GM18867 (cell line): ENCODE data around the gene TLR3.

Experiments
- ATAC-seq: cut with Tn5 transposase; IDR thresholded peaks from one replicate; pipeline ENCODE4 v1.9.1; 2021; ENCODE audit warnings: mild to moderate bottlenecking, moderate library complexity; ENCODE audit not compliant: unreplicated experiment

TLR3 gene

GRCh38 chr4:186104114-186104889 lies 35.3 kb downstream of the TLR3 start, which contains the start of gene FAM149A:
FAM149A (plus strand) TSS chr4:186104704.
- ATAC-seq: peak; percentile 86

DNA sequence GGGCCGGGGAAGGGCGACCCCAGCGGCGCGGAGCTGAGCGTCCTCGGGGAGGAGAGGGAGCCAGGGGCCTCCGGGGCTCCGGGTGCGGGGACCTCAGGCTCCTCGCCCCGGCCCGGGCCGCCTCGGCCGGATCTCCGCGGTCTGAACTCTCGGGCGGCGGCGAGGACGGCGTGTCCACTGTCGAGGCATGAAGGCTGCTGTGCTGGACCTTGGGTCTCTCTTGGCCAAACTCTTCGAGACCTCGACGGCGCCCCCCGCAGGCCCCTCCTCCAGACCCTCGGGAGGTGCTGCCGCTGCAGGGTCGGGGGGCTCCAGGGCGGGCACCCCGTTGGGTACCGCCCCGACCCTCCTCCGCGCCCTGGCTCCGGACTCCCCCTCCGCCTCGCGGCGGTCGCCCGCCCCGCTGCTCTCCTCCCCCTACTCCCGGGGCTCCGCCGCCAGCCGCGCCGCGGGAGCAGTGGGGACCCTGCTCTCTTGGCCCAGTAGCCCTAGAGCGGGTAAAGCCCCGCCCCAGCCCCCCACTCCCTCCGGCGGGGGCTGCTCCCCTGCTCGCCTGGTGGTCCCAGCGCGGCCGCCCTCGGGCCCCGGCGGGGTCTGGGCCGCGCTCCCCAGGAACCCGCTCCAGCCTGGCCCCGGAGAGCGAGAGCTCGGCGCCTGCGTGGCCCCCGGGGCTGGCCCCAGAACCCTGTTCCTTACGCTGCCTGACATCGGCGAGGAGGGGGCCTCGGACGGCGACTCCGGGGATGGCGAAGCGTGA lies 36.1 kb downstream of the TLR3 start:
- peak; percentile 29 for ATAC-seq

DNA sequence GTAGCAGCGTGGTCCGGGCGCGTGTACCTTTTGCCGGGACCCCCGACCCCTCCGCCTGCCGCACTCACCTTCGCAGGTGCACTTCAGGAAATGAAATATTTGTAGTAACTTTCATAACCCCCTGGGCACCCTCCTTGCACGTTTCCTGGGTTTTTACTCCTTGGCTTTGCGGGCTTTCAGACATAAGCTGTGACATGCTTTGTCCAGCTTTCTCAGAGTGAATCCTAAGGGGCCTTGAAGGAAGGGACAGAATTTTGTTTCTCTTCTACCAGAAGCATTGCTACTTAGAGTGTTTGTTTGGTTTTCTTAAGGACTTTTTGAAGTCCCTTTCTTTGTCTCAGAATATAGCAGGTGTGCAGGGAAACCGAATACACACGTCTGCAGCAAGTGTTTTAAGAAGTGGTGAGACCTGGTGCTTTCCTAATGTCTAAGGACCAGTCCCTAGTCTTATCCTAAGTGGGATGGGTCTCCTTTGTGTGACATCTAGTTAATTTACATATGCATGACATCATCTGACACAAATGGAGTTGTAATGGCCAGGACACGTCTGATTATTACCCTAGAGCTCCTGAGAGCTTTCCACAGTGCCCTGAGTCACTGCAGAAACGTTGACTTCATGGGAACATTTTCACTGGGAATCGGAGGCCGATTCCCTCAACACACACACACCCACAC lies 36.8 kb downstream of the TLR3 start:
- ATAC-seq: no peak

DNA sequence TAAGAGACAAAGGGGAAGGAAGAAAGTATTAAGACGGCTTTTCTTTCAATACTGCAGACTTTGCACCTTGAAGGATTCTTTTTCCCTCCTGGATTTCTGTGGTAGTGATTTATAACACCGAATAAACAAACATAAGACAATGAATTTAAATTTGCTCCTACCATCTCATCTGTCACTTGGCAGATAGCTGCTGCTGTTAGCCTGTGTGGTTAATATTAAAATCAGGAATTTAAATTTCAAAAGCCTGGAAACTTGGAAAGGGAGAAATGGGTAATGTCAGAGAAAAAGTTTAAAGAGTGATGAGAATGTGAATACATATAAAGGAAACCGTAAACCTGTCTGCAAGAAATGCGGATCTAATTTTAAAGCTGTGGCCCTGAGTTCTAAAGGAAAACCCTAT lies 39.0 kb downstream of the TLR3 start:
- no peak for ATAC-seq

DNA sequence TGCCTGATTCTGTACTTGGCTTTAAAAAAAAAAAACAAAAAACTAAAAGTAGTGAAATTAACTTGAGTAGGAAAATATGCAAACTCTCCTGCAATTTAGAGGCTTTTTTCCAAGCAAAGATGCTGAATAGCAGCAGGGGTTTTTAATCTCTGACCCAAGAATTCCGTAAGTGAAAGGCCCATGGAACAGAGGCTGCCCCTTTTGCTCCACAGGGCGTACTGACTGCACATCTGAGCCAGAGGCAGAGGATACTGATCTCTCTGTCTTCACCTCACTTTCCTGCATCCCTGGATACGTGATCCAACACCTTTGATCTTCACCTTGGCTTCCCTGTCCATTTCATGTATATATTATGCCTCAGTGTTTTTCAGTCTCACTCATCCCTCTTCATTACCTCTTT lies 39.4 kb downstream of the TLR3 start:
- ATAC-seq: no peak

DNA sequence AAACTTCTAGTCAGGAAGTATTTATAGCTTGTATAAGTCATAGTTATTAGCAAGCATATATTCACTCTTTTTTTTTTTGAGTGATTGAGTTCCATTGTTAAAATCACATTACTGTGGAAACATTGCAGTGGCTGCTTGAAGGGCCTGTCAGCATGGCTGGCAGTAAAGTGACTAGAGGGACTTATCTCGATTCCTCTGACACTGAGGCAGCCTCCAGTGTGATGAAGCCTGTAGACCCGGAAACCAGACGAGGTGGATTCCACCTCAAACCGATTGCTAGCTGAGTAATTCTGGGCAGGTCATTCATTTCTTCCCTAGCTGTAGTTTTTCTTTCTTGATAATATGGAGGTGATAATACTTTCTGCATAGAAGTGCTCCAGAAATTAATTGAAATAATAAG lies 40.3 kb downstream of the TLR3 start:
- no peak for ATAC-seq

DNA sequence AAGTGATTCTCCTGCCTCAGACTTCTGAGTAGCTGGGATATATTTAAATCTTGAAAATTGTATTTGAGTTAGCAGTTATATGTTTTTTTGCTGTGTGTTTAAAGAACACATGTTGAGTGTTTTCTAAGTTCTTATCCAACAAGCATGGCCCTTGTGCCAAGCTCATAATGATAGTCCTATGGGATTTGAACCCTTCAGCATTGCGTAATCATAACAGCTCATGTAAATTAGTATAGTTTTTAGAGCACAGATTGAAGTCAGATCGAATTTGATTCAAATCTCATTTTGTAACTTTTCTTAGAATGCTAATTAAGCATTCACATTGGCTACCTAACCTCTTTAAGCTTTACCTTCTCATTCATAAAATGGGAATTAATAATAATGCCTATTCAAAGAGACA lies 47.7 kb downstream of the TLR3 start:
- no peak for ATAC-seq

- ATAC-seq: no peak
Observed at GRCh38 chr4:186118582-186118981, 49.6 kb downstream of the TLR3 start.

DNA sequence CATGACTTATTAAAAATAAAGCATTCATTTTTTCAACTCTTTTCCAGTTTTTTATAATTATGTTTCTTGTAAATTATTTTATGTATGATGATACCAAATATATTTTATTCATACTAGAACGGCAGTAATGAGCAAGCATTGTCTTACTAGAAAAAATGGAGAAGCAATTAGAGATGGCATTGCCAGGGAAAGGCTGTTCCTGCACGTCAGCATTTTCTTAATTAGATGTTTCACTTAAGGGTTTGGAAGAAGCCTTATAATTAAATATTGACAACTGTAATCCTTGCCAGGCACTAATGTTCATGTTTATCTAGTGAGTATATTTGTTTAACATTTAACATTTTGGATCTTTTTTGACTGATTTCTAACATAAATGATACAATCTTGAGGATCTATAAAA lies 52.1 kb downstream of the TLR3 start:
- ATAC-seq: no peak

DNA sequence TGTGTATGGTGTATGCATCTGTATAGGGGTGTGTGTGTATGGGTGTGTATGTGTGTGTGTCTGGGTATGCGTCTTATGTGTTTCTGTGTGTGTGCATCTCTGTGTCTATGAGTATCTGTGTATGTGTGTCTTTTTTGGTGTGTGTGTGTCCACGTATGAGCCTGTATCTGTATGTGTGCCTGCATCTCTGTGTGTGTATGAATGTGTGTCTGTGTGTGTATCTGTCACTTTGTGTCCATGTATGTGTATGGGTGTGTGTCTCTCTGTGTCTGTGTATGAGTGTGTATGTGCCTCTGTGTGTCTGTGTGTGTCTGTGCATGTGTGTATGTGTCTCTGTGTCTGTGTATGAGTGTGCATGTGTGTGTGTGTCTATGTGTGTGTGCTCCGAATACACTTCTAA lies 59.9 kb downstream of the TLR3 start:
- ATAC-seq: no peak

GRCh38 chr4:186131935-186132334 lies 63.0 kb downstream of the TLR3 start:
- ATAC-seq: no peak

DNA sequence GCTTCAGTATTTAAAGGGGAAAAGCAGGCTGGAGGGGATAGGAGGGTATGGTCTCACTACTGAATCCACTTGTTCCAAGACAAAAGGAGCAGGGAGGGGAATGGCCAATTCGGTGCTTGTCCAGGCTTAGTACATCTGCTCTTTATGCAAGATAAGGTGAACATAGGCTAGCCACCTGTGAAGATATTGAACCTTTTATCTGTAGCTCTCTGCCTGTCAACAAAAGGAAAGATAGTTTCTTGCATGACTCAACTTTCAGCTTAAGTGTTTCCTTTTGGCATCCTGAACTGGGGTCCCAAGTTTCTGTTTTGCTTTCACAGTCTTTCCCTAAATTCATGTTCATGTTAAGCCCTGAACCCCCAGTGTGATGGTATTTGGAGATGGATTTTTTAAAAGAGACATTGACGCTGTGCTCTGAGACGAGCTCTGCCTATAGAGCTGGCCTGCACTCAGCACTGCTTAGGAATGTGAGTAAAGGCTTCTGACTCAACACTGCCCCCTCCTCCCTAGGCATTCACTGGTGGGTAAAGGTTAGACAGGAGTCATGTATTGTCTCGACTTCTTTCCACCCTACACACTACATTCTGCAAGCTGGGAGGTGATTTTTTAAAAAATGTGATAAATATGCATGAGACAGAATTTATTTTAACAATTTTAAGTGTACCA lies 63.8 kb downstream of the TLR3 start:
- ATAC-seq: no peak

GRCh38 chr4:186134257-186134656 lies 65.3 kb downstream of the TLR3 start:
- peak; percentile 99 for ATAC-seq

DNA sequence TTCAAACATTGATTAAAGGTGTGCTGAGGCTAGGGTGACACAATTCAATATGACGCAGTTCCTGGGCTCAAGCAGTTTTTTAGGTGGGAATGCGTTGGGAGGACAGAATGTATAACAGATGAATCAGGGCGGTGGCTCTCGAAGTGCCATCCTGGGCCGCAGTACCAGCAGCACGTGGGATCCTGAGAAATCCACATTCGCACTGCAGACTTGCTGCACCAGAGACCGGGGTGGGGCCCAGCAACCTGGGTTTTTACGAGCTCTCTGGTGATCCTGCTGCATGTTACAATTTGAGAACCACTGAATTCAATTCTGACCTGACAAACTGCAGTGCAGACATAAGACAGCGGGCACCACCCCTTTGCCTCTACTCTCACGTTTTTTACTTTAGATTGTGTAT lies 65.9 kb downstream of the TLR3 start:
- no peak for ATAC-seq

DNA sequence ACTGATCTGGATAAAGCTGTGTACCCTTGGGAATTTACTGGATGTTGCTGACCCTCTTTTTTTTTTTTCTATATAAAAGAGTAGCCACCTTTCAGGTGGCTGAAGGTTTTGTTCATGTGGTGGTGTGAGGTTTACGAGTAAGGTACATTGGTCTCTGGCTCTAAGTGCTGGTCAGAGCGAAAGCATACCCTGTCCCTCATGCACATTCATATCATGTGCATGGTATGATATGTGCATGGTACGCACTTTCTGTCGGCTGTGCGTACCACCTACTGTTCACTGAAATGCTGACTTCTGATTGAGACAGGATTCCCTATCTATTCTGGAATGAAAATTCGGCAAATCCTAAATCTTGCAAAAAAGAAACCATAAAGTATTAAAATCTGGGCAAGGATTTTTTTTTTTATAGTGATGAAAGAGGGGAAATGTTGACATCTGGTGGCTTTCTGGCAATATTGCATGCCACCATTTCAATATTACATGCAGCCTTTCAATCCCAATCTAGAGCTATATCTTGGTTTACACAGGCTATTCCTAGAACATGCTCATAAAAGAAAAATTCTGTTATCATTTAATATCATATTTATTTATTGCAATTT lies 68.3 kb downstream of the TLR3 start:
- ATAC-seq: peak; percentile 46
